Measurements from ENCODE around the gene TLE1. TPM values are rescaled to one million over a fixed set of nuclear protein-coding genes. Genes with fewer than 3 reads are reported as not detected.
A peak's percentile ranks its signal among the peaks of the same experiment; 100 is the strongest.
"Not testable (repeated sequence)": the region's sequence is repeated elsewhere in the genome, so short reads cannot be mapped to it uniquely, and the experiment has no call there.

Gene TLE1
- total RNA-seq, 1 donor = 9.0 TPM

- no peak overlapping the region for H3K4me3 ChIP-seq (ENCODE audit: insufficient read depth, low read length)
- no peaks in the 10 kb centered on the region for H3K4me1 ChIP-seq (ENCODE audit: insufficient read depth, low read length)
- H3K9me3 ChIP-seq (ENCODE audit: low read depth, low read length) = no peaks in the 10 kb centered on the region
- no peak for TF ChIP-seq CTCF (IDR thresholded peaks at IDR 0.05; ENCODE audit: extremely low read depth, low read depth, low read length)
- H3K4me2 ChIP-seq (ENCODE audit: insufficient read depth, low read length) = no peak overlapping the region
- DNase-seq (ENCODE audit: insufficient read length, low spot score, missing footprints) = no peak
- H2AFZ ChIP-seq (ENCODE audit: low read length) = no peak overlapping the region
- no peaks in the 10 kb centered on the region for H3K79me2 ChIP-seq (ENCODE audit: insufficient read depth, low read length)
- H3K36me3 ChIP-seq (ENCODE audit: insufficient read depth, low read length) = no peaks in the 10 kb centered on the region
- H4K20me1 ChIP-seq (ENCODE audit: insufficient read depth, low read length) = no peaks in the 10 kb centered on the region
- no peak overlapping the region for H3K27ac ChIP-seq (ENCODE audit: low read depth, low read length)
- H3K27me3 ChIP-seq (ENCODE audit: insufficient read depth, low read length) = no peaks in the 10 kb centered on the region
Observed at GRCh38 chr9:81598123-81598497, 91.2 kb downstream of the TLE1 start.

- Histone ChIP-seq H3K4me2 (ENCODE audit: insufficient read depth, low read length) (no peak overlapping the region), H3K79me2 (ENCODE audit: insufficient read depth, low read length) (no peaks in the 10 kb centered on the region), H2AFZ (ENCODE audit: low read length) (no peak overlapping the region), H3K27me3 (ENCODE audit: insufficient read depth, low read length) (no peaks in the 10 kb centered on the region), H3K27ac (ENCODE audit: low read depth, low read length) (no peak overlapping the region), H3K36me3 (ENCODE audit: insufficient read depth, low read length) (no peaks in the 10 kb centered on the region), H3K4me1 (ENCODE audit: insufficient read depth, low read length) (no peaks in the 10 kb centered on the region), H3K9me3 (ENCODE audit: low read depth, low read length) (no peaks in the 10 kb centered on the region), H4K20me1 (ENCODE audit: insufficient read depth, low read length) (no peaks in the 10 kb centered on the region), H3K4me3 (ENCODE audit: insufficient read depth, low read length) (no peak overlapping the region)
- no peak for TF ChIP-seq CTCF (IDR thresholded peaks at IDR 0.05; ENCODE audit: extremely low read depth, low read depth, low read length)
- no peak for DNase-seq (ENCODE audit: insufficient read length, low spot score, missing footprints)
Observed at GRCh38 chr9:81597419-81598122, 91.8 kb downstream of the TLE1 start.

DNA sequence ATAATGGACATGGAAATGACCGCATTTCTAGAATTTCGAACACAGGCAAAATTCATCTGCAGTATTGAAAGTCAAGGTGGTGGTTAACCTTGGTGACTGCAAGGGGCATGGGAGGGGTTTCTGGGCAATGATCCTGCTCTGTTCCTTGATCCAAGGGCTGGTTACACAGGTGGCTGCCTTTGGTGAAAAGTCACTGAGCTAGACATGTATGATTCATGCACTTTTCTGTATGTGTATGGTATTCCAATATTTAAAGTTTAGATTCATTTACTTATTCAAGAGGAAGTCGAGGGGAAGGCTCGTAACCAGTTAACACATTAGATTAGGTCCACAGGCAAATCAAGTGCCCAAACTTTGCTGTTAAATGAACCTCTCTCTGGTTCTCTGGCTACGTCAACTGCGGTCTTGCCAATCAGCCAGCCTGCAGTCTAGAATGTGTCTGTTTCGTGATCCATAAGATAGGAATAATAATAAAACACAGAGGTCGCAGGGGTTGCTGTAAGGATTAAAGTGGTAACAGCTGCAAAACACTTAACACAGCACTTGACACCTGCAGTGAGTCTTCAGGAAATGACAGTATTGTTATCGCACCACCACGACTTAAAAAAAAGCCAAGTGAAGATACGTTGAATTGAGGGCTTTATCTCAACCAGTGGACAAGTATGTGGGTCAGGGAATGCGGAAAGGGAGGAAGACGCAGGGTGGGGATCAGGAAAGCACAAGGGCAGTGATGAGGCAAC is 92.5 kb downstream of the TLE1 start:
- Histone ChIP-seq H4K20me1 (ENCODE audit: insufficient read depth, low read length) (no peaks in the 10 kb centered on the region), H3K79me2 (ENCODE audit: insufficient read depth, low read length) (no peaks in the 10 kb centered on the region), H3K9me3 (ENCODE audit: low read depth, low read length) (no peaks in the 10 kb centered on the region), H3K4me1 (ENCODE audit: insufficient read depth, low read length) (no peaks in the 10 kb centered on the region), H2AFZ (ENCODE audit: low read length) (no peak overlapping the region), H3K4me2 (ENCODE audit: insufficient read depth, low read length) (no peak overlapping the region), H3K36me3 (ENCODE audit: insufficient read depth, low read length) (no peaks in the 10 kb centered on the region), H3K27me3 (ENCODE audit: insufficient read depth, low read length) (no peaks in the 10 kb centered on the region), H3K27ac (ENCODE audit: low read depth, low read length) (no peak overlapping the region), H3K4me3 (ENCODE audit: insufficient read depth, low read length) (no peak overlapping the region)
- TF ChIP-seq CTCF (IDR thresholded peaks at IDR 0.05; ENCODE audit: extremely low read depth, low read depth, low read length) = no peak
- no peak for DNase-seq (ENCODE audit: insufficient read length, low spot score, missing footprints)

DNA sequence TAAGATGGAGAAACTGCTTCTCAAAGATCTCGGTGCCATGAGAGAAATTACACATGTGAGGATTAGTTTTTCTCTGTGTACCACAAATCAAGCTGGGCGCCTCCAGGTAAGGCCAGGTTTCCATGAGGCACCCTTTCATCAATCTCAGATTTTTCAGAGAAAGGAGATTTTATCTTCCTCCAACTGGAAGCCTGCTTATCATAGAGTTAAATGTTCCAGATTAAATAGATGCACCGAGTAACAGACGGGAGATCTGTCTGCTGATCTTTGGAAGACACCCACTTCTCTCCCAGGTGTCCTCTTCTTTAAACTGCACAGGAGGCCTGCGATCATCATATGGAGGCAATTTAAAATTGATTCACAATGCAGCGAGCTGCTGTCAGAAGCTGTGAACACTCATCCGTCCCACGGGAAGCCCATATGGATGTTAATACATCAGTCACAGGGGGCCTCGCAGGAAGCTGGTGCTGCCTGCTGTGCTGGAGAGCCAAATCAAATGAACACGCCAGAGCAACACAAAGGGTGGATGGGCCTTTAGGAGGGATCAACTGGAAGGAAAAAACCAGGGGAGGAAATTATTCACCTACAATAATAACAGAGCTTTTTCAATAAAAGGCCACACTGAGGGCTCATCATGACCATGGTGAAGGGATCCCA is 93.3 kb downstream of the TLE1 start:
- Histone ChIP-seq H3K36me3 (ENCODE audit: insufficient read depth, low read length) (no peaks in the 10 kb centered on the region), H3K4me1 (ENCODE audit: insufficient read depth, low read length) (no peaks in the 10 kb centered on the region), H3K27ac (ENCODE audit: low read depth, low read length) (no peak overlapping the region), H3K4me2 (ENCODE audit: insufficient read depth, low read length) (no peak overlapping the region), H3K4me3 (ENCODE audit: insufficient read depth, low read length) (no peak overlapping the region), H3K79me2 (ENCODE audit: insufficient read depth, low read length) (no peaks in the 10 kb centered on the region), H4K20me1 (ENCODE audit: insufficient read depth, low read length) (no peaks in the 10 kb centered on the region), H2AFZ (ENCODE audit: low read length) (no peak overlapping the region), H3K9me3 (ENCODE audit: low read depth, low read length) (no peaks in the 10 kb centered on the region), H3K27me3 (ENCODE audit: insufficient read depth, low read length) (no peaks in the 10 kb centered on the region)
- no peak for TF ChIP-seq CTCF (IDR thresholded peaks at IDR 0.05; ENCODE audit: extremely low read depth, low read depth, low read length)
- peak; percentile 61 for DNase-seq (ENCODE audit: insufficient read length, low spot score, missing footprints)

DNA sequence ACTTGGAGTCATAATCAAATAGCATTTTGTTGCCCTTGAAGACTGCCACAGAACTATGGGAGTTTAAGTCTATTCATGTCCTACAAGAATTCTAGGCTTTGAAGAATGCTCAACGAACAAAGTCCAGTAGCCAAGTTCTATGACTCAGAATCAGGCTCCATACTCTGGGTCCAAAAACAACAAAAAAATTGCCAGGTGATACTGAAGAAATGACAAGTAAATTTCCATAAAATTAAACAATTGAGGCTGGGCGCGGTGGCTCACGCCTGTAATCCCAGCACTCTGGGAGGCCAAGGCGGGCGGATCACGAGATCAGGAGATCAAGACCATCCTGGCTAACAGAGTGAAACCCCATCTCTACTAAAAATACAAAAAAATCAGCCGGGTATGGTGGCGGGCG is 94.1 kb downstream of the TLE1 start:
- DNase-seq (ENCODE audit: insufficient read length, low spot score, missing footprints); H3K4me2 ChIP-seq (ENCODE audit: insufficient read depth, low read length): not testable (repeated sequence)

More for the DNA sequence above, 94.1 kb downstream of the TLE1 start:
- H3K4me3 ChIP-seq (ENCODE audit: insufficient read depth, low read length); H3K27me3 ChIP-seq (ENCODE audit: insufficient read depth, low read length); H3K27ac ChIP-seq (ENCODE audit: low read depth, low read length); H3K36me3 ChIP-seq (ENCODE audit: insufficient read depth, low read length); H3K4me1 ChIP-seq (ENCODE audit: insufficient read depth, low read length); H3K9me3 ChIP-seq (ENCODE audit: low read depth, low read length); H3K79me2 ChIP-seq (ENCODE audit: insufficient read depth, low read length); H2AFZ ChIP-seq (ENCODE audit: low read length); H4K20me1 ChIP-seq (ENCODE audit: insufficient read depth, low read length): not testable (repeated sequence)

Measured in osteoblast (primary cell).